SW480 (cell line): ENCODE results near the gene EYS.
"Not testable (repeated sequence)": the region's sequence is repeated elsewhere in the genome, so short reads cannot be mapped to it uniquely, and the experiment has no call there.

Experiments used
- DNase-seq: peaks from one replicate; pipeline ENCODE4 v3.0.0-alpha.2; 2016; ENCODE audit warnings: low spot score

Gene EYS

DNA sequence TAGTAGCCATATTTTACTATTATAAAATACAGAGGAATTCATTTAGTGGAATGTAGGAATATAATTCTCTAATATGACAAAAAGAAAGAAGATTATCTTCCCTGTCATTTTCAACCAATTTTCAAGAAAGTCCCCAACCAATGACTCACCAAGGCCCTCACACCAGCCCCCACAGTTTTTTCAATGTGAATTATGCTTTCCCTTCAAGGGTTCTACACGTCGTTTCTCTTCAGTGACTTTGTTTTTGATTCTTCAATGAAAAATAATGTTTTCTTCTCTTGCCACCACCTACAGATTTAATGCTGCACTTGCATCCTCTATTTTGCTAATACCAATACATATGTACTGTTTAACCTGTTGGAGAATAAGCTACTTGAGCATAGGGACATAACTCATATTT lies 1230.1 kb downstream of the EYS start:
- DNase-seq, result no peak

DNA sequence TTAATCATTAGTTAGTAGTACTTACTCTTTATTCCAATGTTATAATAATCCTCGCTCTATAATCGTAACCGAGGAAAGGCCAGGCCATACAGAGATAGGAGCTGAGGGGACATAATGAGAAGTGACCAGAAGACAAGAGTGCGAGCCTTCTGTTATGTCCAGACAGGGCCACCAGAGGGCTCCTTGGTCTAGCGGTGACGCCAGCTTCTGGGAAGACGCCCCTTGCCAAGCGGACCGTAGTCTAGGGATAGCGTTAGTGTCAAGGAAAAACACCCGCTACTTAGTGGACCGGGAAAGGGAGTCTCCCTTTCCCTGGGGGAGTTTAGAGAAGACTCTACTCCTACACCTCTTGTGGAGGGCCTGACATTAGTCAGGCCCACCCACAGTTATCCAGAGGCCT lies 1237.6 kb downstream of the EYS start:
- DNase-seq, result not testable (repeated sequence)

DNA sequence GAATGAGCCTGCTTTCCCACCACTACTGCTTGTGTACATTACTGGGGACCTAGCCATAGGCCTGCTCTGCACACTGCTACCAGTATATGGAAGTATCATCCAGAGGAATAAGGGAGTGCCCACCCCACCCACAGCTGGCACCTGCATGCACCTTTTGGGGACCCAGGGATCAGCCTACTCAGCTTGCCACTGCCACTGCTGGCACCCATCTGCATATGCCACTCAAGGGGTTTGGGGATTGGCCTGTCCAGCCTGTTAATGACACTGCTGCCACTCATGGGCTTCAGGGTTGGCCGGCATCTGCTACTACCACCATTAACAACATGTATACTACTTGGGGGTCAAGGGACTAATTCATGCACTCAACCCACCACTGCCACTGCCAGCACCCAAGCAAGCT lies 1239.4 kb downstream of the EYS start:
- no peak for DNase-seq

DNA sequence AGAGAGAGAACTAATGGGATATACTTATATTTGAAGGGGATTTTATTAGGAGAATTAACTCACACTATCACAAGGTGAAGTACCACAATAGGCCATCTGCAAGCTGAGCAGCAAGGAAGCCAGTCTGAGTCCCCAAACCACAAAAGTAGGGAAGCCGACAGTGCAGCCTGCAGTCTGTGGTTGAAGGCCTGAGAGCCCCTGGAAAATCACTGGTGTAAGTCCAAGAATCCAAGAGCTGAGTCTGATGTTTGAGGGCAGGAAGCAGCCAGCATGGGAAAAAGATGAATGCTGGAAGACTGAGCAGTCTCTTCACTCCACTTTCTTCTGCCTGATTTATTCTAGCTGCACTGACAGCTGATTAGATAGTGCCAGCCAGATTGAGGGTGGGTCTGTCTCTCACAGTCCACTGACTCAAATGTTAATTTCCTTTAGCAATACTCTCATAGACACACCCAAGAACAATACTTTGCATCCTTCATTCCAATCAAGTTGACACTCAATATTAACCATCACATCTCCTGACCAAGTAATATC lies 1247.5 kb downstream of the EYS start:
- DNase-seq, result peak; percentile 0

DNA sequence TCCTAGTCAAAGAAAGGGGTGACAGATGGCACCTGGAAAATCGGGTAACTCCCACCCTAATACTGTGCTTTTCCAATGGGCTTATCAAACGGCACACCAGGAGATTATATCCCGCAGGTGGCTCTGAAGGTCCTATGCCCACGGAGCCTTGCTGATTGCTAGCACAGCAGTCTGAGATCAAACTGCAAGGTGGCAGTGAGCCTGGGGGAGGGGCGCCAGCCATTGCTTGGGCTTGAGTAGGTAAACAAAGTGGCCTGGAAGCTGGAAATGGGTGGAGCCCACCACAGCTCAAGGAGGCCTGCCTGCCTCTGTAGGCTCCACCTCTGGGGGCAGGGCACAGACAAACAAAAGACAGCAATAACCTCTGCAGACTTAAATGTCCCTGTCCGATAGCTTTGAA lies 1258.9 kb downstream of the EYS start:
- not testable (repeated sequence) for DNase-seq

DNA sequence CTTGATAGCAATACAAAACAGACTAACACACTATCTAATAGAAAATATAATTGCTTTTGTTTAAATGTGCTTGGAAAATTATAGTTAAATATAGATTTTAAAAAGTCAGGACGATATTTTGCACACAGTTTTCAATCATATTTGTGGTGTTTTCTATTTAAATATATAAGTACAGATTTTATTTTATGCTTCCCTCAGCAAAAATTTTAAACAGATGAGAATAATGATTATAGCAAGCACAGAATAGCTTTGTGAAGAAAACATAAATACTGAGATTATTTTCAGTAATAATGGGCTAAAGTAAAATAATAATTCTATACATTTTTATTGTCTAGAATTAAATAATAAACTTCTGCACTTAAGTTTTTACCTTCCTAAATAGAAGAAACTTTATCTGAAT lies 1262.0 kb downstream of the EYS start:
- no peak for DNase-seq

DNA sequence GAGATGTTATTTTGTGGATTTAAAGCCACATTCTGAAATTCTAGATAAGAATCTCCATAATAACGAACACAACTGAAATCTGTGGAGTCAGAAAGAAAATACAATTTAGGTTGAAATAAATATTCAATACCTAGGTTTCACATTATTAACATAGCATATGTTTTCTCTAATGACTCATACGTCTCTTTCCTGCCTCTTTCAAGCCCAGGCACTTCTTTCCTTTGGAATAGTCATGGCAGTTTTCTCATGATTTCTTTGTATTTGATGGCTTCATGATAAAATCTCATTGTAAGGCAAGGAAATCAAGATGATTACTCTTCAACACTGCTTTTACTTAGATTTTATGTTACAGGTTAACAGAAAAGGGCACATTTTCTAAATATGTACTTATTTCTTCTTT lies 1267.8 kb downstream of the EYS start:
- DNase-seq, result no peak

DNA sequence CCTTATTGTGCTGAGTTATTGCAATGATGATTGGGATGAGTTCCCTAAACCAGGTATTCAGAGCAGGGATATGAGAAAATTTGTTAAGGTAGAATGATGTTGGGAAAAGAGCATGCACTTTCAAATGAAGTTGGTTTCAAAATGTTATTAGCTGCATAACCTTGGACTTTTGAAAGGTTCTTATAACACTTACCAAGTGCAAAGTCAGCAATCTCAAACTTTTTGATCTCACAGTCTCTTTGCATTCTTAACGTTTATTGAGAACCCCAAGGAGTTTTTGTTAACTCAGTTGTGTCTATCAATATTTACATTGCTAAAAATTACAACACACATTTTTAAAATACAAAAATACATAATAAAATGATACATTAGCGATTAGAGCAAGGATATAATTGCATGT lies 1269.0 kb downstream of the EYS start:
- DNase-seq, result no peak

DNA sequence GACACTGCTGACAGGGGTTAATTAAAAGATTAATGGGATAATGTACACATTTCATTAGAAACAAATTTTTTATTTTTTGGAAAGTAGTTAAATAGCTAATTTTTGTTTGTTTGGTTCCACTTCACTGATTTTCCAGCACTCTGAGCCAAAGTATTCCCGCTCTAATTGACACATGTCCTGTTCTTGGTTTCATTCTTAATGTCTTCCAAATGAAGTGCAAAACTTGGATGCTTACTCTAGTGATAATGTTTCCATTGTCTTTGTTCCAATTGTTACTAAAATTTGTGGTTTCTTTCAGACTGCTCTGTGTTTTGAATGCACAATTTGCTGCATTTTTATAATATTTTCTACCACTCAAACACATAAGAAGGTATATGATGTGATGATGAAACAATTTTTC lies 1277.1 kb downstream of the EYS start:
- DNase-seq, result no peak

DNA sequence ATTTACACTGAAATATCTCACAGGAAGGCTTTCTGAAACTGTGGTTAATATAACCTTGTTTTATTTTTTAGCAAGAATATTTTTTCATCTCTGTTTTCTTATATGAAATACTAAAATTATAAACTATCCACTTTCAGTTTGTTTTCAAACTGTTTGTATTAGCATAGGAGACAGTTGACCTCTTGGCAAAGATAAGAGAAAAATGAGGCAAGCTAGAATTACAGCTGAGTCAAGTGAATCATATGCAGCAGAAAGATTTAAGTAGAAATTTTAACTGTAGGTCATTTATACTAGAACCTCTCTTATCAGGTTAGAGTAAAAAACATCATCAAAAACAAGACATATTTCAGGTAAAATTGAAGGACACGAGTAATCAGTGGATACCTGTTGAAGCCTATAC lies 1278.8 kb downstream of the EYS start:
- no peak for DNase-seq

DNA sequence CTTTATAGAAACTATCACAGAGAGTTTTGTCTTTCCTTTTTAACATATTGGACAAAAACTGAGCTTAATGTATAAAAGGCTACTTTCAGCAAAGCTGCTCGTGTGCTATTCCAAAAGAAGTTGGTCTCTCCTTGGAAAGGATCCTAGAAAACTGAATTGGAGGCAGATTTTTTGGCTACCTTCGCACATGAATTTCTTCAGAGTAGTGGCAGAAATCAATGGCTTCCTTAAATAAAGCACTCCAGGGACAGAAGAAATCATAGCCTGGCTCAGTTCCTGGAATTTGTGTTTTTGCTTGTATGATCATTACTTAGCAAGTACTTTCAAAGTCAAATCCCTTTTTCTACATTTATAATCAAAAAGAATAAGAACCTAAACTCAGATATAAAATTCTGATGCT lies 1291.1 kb downstream of the EYS start:
- no peak for DNase-seq

DNA sequence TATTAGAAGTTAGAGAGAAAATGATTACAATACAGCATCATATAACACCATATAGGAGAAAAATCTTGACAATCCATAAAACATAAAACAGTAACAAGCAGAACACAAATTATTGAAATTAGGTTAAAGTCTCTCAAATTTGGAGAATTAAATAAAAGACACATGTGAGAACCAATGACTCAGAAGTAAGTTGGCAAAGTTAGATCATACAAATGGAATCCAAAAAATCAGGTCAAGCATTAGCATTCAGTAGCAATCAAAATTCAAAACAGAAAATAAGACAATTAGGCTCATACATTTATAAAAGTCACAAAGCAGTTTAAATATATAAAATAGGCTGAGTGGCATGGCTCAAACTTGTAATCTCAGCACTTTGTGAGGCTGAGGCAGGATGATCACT lies 1295.8 kb downstream of the EYS start:
- DNase-seq, result no peak

DNA sequence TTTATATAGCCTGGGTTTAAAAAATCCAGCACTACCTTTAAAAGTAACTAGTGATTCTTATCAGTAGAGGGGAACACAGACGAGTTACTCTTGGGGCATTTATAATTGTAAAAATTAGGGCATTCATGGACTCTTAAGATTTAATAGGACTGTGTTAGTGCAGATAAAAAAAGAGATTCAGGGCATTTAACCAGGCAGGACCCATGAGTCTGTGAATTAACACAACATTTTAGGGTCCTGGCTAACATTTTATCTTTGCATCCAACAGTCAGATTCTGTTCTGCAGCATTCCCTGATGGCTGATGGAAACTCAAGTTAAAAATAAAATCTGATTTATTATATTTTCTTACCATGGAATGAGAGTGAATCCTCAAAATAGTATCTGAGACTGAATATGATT lies 1297.1 kb downstream of the EYS start:
- DNase-seq, result no peak

DNA sequence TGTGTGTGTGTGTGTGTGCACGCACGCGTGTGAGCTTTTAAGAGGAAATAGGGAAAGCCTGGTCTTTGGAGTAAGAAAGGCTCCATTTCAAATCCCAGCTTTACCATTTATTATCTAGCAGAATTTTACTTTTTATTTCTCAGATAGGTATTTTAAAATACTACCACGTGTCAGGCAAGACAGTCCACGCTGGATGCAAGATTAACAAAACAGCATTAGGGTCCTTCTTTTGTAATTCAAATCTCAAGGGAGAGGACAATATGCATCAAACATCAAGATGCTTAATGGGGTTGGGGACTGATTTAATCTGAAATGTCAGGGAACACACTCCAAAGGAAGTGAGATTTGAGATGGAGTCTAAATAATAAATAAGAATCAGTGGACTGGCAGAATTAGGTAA lies 1302.6 kb downstream of the EYS start:
- no peak for DNase-seq

DNA sequence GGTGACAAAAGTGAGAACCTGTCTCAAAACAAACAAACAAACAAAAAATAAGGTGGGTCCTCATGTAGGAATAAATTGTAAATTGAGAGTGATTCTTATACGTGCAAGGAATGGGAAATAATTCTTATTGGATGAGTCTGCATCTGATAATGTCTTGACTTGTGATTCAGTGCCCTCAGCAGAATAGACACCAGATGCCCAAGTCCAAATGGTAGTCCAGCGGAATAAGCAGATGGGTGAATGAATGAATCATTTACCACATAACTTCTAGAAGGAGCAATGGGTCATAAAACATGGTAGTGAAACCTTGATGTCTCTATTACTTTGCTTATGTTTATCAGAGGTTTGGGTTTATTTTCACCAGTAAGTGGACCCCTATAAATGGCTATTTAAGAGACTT lies 1323.7 kb downstream of the EYS start:
- no peak for DNase-seq

DNA sequence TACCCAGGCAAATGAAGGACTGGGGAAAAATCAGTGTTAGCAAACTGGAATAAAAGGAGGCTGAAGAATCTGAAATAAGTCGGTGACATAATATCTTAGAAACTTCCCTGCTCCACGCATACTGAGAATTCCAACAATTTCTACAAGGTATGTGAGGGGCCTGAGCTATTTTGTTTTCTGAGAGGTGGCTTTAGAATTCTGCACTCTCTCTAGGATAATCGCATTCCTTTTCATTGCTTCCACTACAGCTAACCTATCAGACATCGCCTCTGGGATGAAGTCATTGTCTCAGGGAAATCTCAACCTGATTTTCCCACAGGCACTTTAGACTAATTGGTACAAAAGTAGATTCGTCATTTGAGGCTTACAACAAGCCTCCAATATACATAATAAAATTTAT lies 1330.6 kb downstream of the EYS start:
- no peak for DNase-seq

DNA sequence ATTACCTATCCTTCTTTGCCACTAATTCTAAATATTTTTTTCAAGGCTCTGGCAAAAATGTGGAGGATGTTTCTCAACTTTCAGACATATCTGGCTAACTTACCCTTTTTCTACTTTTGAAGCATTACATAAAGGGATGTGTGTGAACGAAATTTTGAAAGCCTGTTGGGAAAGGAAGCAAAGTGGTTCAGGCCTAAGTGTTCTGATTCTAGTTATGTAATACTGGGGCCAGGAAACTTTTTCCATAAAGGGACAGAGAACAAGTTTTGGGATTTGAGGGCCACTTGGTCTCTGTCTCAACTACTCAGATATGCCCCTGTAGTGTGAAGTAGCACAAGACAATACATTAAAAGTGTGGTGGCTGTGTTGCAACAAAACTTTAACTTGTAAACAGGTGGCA lies 1349.6 kb downstream of the EYS start:
- DNase-seq, result no peak

DNA sequence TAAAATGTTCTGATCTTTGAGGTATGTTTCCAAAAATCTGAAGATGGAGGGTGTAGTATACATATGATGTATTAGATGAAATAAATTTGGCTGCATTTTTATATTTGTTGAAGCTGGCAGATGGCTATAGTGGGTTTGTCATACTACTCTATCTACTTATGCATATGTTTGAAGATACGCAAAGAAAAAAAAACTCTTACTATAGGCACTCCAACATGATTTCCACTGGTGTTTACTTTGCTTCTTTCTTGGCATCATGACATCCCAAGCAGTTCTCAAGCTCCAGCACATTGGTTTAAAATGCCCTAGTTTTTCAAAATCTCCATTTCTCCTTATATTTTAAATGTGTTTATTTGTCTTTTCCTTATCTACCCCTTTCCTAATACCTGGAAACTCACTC lies 1359.6 kb downstream of the EYS start:
- DNase-seq, result no peak

DNA sequence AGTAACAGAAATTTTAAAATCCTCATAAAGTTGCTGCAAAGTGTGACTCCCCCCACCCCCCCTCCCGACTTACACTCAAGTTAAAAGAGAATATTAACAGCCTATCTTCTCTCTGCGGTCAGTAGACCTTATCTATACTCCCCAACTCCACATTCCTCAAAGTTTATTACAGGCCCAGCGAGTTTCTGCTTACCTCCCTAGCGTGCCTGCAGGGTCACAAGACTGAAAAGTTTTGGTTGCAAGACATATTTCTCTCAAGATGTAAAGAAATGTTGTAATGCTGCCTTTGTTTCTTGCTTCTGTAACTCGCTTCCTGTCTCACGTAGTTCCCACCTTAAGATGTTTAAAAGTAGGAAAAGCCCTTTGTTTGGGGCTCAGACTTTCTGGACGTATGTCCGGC lies 1371.8 kb downstream of the EYS start:
- no peak for DNase-seq

DNA sequence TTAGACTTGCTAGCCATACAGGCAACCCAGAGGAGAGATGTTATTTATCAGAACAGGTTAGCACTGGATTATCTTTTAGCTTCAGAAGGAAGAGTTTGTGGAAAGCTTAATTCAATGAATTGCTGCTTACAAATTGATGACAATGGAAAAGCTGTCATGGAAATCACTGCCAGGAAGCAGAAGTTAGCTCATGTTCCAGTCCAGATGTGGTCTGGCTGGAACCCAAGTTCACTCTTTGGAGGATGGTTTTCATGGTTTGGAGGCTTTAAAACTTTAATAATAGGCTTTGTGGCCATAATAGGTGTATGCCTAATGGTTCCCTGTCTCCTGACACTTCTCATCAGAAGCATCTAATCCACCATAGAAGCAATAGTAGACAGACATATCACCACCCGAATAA lies 1372.4 kb downstream of the EYS start:
- no peak for DNase-seq

DNA sequence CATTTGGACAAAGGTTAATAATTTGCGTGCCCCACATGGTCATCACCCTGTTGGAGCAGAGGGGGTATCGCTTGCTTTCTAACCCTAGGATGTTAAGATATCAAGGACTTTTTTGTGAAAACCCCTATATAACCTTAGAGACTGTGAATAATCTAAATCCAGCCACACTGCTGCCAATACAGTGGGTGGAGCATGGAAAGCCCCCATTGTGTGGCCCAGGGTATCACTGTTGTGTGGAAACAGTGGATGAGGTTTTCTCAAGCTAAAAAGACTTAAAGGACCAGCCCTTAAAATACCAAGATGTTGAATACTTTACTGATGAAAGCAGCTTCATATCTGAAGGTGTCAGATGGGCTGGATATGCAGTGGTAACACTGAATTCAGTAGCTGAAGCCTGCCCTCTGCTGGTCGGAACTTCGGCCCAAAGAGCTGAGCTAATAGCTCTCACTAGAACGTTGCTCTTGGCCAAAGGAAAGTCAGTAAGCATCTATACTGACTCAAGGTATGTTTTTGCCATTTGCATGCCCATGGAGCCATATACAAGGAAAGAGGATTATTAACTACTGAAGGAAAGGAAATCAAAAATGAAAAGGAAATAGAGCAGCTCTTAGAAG lies 1376.2 kb downstream of the EYS start:
- DNase-seq, result peak; percentile 14

DNA sequence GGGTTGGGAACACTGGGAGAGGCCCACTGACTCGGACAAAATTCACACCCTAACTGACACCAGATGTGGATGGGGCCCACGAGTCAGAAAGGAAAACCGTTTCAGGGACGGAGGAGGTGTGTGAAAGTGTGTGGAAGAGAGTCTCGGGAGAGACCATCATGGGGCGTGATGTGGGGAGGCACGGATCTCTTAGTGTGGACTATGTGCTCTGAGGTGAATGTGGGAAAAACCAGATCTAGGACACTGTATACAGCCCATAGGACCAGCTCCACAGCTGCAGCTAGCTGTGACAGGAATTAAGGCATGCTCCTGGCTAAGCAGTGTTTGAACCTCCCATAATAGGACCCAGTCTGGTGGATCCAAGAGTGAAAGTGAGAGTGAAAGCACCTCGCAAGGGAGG lies 1380.1 kb downstream of the EYS start:
- DNase-seq, result no peak

DNA sequence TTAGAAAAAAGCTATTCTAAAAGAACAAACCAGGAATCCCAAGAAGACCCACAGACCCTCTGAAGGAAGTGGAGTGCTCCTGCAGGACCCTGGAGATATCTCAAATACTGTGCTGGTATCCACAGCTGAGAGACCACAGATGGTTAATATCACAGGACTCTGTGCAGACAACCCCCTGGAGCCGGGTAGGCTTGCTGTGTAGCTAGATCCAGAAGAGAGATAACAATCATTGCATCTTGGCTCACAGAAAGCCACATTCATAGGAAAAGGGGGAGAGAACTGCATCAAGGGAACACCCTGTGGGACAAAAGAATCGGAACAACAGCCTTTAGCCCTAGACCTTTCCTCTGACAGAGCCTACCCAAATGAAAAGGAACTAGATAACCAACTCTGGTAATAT lies 1381.9 kb downstream of the EYS start:
- no peak for DNase-seq

DNA sequence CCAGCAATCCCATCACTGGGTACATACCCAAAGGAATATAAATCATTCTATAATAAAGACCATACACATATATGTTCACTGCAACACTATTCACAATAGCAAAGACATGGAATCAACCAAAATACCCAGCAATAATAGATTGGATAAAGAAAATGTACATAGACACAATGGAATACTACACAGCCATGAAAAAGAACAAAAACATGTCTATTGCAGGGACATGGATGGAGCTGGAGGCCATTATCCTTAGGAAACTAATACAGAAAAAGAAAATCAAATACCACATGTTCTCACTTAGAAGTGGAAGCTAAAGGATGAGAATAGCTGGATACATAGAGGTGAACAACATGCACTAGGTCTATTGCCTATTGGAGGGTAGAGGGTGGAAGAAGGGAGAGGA lies 1396.8 kb downstream of the EYS start:
- no peak for DNase-seq
